ENCODE results near the gene ASAP2.

GRCh38 chr2:9326975-9327374 lies 120.4 kb downstream of the ASAP2 start:
- TF ChIP-seq POLR2AphosphoS5 (IDR thresholded peaks at IDR 0.05; ENCODE audit: borderline replicate concordance, low read depth, low read length) (no peak), EZH2 (IDR thresholded peaks at IDR 0.05) (no peak)

Data from SK-N-MC (cell line).